ENCODE data around the gene PTMS.
"Not testable (repeated sequence)": the region's sequence is repeated elsewhere in the genome, so short reads cannot be mapped to it uniquely, and the experiment has no call there.

Gene PTMS, protein sequence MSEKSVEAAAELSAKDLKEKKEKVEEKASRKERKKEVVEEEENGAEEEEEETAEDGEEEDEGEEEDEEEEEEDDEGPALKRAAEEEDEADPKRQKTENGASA

DNA sequence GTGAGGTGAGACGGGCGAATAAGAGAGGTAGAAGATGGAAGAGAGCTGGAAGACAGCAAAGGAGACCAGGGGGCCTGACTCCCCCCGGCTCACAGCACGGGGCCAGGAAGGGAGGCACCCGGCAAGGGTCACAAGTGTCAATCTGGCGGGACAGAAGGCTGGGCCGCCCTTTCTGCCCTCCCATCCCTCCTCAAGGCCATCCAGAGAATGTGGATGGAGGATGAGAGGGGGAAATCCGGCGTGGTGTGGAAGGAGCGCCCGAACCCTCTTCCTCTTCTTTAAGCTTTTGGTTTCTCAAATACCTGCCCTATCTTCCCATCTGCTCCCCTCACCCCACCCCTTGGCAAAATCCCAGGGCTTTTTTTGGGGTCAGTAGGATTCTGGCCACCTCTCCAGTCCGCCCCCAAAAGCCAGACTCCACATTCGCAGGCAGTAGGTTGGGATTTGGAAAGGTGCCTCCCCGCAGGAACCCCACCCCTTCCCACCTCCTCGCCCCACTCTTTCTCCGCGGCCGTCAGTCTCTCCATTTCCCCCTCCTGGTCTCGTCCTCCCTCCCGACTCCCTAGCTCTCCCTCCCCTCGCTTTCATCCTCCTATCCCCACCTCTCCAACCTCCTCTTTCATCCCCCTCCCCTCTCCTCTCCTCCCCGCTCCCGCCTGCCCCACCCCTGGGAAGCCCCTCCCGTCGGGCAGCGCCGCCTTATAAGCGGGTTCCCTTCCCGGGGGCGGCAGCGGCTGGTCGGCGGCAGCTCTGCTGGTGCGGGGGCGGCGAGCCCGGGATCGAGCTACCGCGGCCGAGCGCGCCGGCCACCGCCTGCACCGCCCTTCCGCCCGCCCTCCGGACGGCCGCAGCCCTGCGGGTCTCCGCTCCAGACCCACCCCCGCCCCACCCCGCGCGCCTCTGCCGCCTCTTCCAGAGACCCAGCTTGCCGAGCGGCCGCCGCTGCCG lies at the start of gene PTMS:
Gene PTMS, plus strand, starts transcription at position 730 of the 948 bp plus-strand sequence. CDS start 343 bp downstream, outside the sequence.
- DNase-seq, result no peak

DNA sequence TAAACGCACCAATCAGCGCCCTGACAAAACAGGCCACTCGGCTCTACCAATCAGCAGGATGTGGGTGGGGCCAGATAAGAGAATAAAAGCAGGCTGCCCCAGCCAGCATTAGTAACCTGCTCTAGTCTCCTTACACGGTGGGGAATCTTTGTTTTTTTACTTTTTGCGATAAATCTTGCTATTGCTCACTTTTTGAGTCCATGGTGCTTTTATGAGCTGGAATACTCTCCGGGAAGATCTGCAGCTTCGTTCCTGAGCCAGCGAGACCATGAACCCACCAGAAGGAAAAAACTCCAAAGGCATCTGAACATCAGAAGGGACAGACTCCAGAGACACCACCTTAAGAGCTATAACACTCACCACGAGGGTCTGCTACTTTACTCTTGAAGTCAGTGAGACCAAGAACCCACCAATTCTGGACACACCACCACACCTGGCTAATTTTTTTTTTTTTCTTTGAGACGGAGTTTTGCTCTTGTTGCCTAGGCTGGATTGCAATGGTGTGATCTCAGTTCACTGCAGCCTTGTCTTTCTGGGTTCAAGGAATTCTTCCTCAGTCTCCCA lies 49.2 kb upstream of the PTMS start:
- no peak for DNase-seq

DNA sequence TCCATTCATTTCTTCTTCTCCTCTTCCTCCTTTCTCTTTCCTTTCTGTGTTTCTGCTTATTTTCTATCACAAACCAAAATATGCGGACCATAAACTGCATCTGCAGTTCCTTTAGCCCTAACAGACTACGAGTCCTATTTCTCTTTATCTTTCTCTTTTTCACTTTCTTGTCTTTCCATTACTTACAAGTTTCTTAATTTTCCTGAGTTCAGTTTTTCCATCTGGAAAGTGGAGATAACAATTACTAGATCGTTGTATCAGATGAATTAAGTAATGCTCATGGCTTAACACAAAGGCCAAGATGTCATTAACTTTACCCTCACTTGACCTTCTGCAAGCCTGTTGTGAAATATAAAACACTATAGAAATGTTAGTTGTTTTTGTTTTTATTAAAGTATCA lies 43.3 kb upstream of the PTMS start:
- no peak for DNase-seq

DNA sequence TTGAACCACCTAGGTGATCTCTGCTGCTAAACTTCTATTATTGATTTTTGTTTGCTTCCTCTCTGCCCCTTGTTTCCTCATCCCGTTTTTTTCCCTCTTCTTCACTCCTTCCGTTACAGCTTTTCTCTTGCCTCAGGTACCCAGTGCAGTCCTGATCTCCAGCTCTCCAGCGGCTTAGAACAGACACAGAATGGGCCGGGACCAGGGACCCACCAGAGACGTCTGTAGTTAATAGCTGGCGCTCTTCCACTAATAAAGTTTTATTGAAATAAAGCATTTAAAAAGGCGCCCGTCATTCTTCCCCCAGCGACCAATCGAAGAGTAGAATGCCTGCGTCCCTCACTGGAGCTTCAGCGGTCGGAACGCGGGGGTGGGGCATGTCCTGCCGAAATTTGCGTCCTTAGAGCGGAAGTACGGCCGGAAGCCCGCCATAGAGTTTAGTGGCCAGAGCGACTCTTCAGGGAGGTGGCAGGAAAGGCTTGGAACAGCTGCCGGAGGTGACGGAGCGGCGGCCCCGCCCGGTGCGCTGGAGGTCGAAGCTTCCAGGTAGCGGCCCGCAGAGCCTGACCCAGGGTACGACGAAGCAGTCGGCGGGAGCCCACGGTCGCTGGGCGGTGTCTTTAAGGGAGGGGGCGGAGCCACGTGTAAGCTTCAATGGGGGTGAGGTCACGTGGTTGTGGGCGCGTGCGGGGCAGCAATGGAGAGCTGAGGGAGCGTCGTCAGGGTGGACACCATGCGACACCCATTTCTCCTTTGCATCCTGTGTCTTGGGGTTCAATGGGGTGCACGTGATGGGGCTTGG lies 42.4 kb upstream of the PTMS start, which contains the start of gene COPS7A:
Gene COPS7A, plus strand, starts transcription at position 440 of the 802 bp plus-strand sequence. CDS start 611 bp downstream, outside the sequence.
- DNase-seq, result peak; percentile 97

DNA sequence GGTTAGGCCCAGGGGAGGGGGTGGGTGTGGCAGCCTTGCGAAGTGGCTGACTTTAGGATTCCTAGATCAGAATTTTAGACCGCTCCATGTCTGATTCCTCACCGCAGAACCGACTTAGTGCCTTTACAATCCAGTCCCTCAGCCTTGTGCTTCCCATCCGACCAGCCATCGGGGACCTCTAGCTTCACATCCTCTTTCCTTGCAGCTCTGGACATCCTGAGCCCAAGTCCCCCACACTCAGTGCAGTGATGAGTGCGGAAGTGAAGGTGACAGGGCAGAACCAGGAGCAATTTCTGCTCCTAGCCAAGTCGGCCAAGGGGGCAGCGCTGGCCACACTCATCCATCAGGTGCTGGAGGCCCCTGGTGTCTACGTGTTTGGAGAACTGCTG lies 41.8 kb upstream of the PTMS start:
- DNase-seq, result peak; percentile 52

DNA sequence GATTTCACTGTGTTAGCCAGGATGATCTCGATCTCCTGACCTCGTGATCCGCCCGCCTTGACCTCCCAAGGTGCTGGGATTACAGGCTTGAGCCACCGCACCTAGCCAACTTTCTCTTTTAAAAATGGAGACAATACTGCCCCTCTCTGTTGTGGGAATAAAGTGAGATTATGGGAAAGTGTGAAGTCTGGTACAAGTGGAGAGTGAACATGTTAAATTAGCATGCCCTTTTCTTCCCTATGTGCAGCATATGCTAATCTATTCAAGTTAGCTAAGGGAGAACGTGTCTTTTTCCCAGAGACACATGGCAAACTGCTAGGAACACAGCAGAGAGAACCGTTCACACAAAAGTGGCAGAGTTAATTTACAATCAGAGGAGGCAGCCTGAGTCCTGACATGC lies 40.8 kb upstream of the PTMS start:
- DNase-seq, result no peak

DNA sequence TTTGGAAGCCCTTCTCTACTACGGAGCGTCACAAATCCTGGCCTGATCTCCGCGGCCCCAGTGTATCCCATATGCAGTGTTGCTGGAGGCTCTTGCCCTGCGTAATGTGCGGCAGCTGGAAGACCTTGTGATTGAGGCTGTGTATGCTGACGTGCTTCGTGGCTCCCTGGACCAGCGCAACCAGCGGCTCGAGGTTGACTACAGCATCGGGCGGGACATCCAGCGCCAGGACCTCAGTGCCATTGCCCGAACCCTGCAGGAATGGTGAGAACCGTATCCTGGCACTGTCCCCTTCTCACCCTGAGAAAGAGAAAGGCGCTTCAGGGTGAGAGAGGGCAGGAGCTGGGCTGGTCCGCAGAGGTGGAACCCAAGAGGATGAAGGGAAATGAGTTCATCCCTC lies 37.0 kb upstream of the PTMS start:
- DNase-seq, result no peak

DNA sequence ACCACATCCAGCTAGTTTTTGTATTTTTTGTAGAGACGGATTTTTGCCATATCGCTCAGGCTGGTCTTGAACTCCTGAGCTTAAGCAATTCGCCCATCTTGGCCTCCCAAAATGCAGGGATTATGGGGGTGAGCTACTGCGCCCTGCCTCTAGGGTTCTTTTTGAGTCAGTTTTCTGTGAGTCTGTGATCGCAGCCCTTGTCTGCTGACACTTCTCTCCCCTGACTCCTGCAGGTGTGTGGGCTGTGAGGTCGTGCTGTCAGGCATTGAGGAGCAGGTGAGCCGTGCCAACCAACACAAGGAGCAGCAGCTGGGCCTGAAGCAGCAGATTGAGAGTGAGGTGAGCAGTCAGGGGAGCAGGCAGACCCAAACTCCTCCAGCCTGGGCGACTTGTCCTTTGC lies 36.0 kb upstream of the PTMS start:
- no peak for DNase-seq

DNA sequence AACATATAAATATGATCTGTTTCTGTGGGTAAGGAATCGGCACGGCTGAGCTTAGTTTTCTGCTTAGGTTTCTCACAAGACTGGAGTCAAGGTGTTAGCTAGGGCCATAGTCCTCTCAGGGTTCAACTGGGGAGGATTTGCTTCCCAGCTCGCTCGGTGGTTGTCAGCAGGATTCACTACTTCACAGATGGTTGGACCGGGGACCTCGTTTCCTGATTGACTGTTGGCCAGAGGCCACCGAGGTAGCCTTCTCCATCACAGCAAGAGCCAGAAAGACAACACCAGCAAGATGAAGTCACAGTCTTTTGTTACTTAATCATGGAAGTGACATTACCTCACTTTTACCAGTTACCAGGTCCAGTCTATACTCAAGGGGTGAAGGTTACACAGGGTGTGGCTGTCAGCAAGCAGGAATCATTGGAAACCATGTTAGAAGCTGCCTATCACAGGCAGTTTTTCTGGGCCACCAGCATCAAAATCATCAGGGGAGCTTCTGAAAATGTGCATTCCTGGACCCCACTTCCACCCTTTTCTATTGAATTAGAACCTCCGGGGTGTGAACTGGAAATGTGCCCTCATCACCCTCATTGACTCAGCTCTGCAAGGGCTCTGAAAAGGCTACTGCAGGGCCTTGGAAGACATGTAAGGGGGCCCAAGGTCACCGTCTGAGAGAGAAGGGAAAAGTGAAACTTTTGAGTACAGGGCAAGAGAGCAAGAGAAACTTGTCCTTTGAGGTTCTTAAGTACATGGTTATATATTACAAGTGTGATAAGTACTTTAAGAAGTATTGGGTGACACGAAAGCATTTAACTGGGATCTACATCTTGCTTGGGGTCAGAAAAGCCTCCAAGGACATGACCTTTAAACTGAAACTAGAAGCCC lies 31.4 kb upstream of the PTMS start:
- DNase-seq, result no peak

DNA sequence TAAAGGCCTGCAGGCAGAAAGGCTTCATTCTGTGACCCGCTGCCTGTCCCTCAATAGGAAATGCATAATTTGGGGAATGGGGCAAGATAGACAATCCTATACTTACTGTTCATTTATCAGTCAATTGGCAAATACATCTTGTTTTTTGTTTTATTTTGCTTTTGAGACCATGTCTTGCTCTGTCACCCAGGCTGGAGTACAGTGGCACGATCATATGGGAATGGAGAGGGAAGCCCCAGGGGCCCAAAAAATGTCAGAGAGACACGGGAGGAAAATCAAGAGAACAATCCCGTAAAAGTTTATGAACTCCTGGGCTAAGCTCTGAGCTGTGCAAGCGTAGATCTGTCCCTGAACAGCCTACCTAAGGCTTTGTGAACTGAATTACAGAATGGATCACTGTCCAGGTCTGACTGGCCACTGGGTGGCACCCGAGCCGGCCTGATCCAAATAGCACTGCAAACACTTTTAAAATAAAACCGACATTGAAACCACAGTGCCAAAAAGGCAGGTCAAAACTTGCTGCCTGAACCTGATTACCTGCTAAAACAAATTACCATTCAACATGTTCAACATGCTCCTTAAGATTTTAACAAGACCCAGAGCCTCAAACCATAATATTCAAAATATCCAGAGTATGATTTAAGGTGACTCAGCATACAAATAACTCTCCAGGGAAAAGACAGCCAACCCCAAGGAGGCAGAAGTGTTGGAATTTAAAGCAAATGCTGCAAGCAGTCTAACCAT lies 30.5 kb upstream of the PTMS start:
- no peak for DNase-seq

DNA sequence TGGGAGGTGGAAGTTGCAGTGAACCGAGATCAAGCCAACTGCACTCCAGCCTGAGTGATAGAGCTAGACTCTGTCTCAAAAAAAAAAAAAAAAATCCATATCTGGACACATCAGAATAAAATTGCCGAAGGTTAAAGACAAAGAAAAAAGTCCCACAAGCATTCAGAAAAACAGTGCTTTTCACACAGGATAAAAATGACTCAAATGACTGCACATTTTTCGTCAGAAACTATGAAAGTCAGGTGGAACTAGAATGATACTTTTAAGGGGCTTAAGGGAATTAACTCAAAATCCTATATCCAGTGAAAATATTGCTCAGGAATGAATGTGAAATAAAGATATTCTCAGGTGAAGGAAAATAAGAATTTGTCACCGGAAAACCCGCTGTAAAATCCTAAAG lies 29.4 kb upstream of the PTMS start:
- no peak for DNase-seq

DNA sequence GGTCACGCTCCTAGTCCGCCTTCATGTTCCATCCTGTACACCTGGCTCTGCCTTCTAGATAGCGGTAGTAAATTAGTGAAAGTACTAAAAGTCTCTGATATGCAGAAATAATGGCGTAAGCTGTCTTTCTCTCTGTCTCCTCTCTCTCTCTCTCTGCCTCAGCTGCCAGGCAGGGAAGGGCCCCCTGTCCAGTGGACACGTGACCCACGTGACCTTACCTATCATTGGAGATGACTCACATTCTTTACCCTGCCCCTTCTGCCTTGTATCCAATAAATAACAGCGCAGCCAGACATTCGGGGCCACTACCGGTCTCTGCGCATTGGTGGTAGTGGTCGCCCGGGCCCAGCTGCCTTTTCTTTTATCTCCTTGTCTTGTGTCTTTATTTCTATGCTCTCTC lies 24.1 kb upstream of the PTMS start:
- not testable (repeated sequence) for DNase-seq

DNA sequence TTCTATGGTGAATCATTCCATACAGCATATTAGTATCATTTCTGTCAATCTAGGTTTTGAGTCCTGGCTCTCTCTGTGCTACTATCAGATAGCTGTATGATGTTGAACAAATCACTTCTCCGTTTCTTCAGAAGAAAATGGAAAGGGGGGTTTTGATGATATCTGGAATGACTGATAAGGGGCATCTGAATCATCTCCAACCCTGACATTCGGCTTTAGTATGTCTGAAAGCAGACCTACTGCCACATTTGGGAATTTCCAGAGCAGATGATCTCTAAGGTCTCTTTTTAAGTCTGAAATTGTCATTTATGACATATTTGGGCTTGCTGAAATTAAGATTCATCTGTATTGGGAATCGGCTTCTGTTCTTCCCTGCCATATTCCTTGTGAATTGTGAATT lies 23.3 kb upstream of the PTMS start:
- no peak for DNase-seq

DNA sequence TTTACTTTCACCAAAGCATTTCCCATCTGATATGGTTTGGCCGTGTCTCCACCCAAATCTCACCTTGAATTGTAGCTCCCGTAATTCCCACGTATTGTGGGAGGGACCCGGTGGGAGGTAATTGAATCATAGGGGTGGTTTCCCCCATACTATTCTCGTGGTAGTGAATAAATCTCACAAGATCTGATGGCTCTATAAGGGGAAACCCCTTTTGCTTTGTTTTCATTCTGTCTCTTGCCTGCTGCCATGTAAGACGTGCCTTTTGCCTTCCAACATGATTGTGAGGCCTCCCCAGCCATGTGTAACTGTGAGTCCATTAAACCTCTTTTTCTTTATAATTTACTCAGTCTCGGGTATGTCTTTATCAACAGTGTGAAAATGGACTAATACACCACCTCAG lies 22.9 kb upstream of the PTMS start:
- not testable (repeated sequence) for DNase-seq

DNA sequence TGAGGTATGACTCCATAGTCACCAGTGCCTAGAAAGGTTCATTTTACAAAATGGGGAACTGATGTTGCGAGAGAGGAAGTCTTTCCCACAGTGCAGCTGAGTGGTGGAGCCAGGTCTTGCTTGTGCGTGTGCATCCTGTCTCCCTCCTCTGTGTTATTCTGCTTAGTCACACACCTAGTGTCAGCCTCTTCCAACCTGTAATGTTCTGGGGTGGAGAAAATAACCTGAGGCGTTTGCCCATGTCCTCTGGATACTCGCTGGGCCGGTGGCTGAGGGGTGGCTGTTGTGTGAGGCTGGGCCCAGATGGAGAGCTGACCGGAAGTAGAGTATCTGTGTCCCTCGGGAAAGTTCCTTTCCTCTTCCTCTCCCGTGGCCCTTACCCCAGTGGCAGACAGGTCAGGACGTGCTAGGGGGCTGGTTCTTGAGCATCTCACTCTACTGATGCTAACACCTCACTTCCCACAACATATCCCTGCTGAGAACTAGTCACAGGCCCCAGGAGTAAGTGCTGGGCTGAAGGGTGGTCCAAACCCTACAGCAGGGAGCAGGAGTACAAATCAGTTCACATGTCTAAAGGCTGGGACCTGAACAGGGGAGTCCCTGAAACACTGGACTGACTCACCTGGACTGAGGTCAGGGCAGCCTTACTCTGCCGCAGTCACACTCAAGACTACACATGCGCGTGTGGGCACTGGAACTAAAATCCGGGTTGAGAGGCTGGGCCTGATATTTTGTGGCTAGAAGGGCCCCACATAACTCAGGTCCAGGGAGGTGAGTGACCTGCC lies 20.2 kb upstream of the PTMS start:
- DNase-seq, result peak; percentile 82

DNA sequence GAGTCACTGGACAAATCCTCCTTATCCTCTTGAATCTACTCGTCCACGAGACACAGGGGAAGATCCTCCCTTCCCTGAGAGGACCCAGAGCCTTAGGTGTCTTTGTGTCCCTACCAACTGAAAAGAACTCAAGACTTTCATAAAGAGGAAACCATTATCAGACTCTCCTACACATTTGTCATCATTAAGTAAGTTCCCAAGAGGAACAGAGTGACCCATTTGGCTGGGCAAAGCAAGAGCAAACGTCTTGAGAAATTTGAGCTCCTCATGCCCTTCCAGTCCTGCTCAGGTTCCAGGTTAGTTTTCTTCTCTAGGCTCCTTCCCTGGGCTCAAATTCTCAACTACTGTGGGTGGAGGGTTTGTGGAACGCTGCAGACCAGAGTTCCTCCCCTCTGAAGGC lies 18.9 kb upstream of the PTMS start:
- DNase-seq, result no peak

DNA sequence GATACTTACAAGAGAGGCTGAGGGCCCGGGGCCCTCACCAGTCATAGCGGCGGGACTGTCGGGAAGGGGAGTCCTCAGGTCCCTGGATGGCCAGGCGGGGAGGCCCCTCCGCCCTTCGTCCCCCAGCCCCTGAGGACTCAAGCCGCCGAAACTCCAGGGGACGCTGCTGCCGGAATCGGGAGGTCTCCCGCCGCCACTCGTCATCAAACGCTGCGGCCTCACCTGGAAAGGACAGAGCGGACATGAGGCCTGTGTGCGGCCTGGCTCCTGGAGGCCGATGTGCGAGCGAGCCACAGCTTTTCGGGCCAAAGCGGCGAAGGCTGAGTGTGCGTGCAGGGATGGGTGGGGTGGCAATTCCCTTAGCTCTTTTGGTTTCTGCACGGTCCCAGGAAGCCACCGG lies 17.4 kb upstream of the PTMS start:
- DNase-seq, result no peak

DNA sequence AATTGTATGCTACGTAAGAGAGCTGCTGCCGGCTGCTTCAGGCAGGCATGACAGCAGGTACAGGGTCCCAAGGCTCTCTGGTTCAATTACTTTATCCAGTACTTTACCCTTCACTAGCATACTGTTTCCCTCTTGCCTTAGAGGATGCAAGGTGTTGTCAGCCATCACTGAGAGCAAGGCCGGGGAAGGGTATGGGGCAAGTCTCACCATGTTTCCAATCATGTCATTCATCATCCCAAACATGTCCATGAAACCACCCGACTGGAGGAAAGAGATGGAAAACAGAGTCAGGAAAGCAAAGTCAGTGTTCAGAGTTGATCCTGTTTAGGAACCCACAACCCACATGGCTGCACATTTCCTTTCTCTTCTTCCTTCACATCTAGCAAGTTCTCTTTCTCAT lies 15.7 kb upstream of the PTMS start:
- DNase-seq, result no peak

DNA sequence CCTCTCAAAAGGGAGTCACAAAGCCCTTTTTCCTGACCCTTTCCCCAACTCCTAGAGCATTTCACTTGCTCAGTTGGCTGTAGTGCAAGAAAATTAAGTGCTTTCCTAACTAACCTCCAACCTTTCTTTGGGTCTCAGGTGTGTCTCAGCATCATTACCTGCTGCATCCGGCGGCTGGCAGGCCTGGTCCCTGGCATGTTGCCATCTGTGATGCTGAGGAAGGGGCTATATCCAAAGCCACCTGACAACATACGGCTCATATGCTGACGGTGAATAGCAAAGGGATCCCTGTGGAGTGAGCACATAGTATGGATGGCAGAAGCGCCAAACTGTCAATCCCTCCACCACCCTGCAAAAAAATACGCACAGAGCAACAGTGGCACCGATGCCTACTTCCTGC lies 14.4 kb upstream of the PTMS start:
- DNase-seq, result no peak

DNA sequence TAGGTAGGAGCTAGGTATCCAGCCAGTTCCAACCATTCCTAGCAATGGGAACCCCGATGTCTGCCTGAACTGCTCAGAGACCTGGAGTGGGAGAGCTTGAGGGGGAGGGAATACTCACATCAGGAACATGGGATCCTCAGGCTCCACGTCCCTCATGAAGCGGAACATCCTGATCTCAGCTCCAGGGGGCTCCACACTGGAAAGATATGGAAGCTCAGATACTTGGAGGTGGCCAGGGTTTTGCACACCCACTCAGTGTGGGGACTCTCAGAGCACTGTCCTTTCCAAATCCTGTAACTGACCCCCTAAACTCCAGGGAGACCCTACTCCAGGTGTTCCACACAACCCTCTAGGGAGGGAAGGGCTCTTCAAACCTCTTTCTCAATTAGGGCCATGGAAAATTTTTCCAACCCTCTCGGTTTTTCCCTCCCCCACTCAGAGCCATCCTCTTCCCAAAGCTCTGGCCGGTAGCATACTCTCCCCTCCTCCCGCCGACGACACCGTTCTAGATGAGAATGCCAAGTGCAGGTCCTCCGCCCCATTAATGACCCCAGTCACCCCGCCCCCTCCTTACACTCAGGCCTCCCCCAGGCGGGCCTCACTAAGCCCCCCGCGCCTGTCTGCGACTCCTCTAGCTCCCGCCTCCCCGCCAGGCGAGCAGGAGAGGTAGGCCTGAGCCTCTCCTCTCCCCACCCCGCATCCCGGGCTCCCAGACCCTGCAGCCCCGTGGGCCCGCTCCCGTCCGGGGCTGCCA lies 13.8 kb upstream of the PTMS start:
- no peak for DNase-seq
